SU-DHL-6 (cell line): ENCODE measurements around the gene UBE2J2.

ENCODE experiments used
- H2AFZ ChIP-seq: fragments of 200-600 bp; sonication (generic); 2 replicates; pipeline ENCODE4 v1.6.1; 2014; ENCODE audit warnings: low read depth, mild to moderate bottlenecking, moderate library complexity, mixed read lengths, antibody characterized with exemption, low read length; ENCODE audit not compliant: severe bottlenecking
- H3F3A ChIP-seq: fragments of 200-600 bp; shearing (Covaris generic); 2 replicates; pipeline ENCODE4 v1.6.0; 2016; ENCODE audit warnings: antibody characterized with exemption, mild to moderate bottlenecking; ENCODE audit not compliant: insufficient read depth
- H3K27ac ChIP-seq: fragments of 200-600 bp; sonication (generic); 2 replicates; pipeline ENCODE4 v1.5.1; 2016; ENCODE audit warnings: low read depth, mild to moderate bottlenecking, low read length, moderate library complexity, mixed read lengths
- H3K27me3 ChIP-seq: fragments of 200-600 bp; sonication (generic), shearing (Covaris generic); 2 replicates; pipeline ENCODE4 v1.6.0; 2014; ENCODE audit warnings: mild to moderate bottlenecking, low read length
- H3K36me3 ChIP-seq: fragments of 200-600 bp; sonication (generic); 2 replicates; pipeline ENCODE4 v1.6.1; 2014; ENCODE audit warnings: mild to moderate bottlenecking, low read length, mixed read lengths
- H3K4me2 ChIP-seq: fragments of 300-600, 200-600 bp; shearing (Covaris generic), sonication (generic); 2 replicates; pipeline ENCODE4 v1.6.0; 2014; ENCODE audit warnings: low read length, low read depth, mild to moderate bottlenecking; ENCODE audit not compliant: poor library complexity, severe bottlenecking
- H3K4me3 ChIP-seq: fragments of 200-600 bp; sonication (generic); 2 replicates; pipeline ENCODE4 v1.5.1; 2014; ENCODE audit warnings: antibody characterized with exemption, low read length, mild to moderate bottlenecking, mixed read lengths; ENCODE audit not compliant: insufficient read depth, poor library complexity, severe bottlenecking
- H3K79me2 ChIP-seq: fragments of 200-600 bp; sonication (generic); 2 replicates; pipeline ENCODE4 v1.6.1; 2014; ENCODE audit warnings: mild to moderate bottlenecking, low read length, moderate library complexity; ENCODE audit not compliant: insufficient read depth
- H3K9ac ChIP-seq: fragments of 200-600 bp; sonication (generic); 2 replicates; pipeline ENCODE4 v1.7.0; 2014; ENCODE audit warnings: mild to moderate bottlenecking, low read length
- H3K9me2 ChIP-seq: fragments of 200-600 bp; sonication (generic); replicated peaks from 2 replicates; pipeline ENCODE4 v1.6.1; 2014; ENCODE audit warnings: low read length; ENCODE audit not compliant: insufficient read depth
- H3K9me3 ChIP-seq: fragments of 200-600 bp; sonication (generic); 2 replicates; pipeline ENCODE4 v1.6.1; 2014; ENCODE audit warnings: low read length, mixed read lengths; ENCODE audit not compliant: insufficient read depth
- H4K20me1 ChIP-seq: fragments of 200-600 bp; sonication (generic); 2 replicates; pipeline ENCODE4 v1.6.1; 2014; ENCODE audit warnings: low read depth, mild to moderate bottlenecking, antibody characterized with exemption, low read length, moderate library complexity, mixed read lengths
- CTCF ChIP-seq: fragments of 200-600 bp; sonication (generic); IDR thresholded peaks from one replicate; pipeline ENCODE4 v1.5.1; 2017; ENCODE audit warnings: antibody characterized with exemption, mild to moderate bottlenecking, low read length, moderate library complexity; ENCODE audit not compliant: insufficient read depth, poor library complexity, severe bottlenecking
- EZH2phosphoT487 ChIP-seq: fragments of 200-600 bp; sonication (generic), shearing (Covaris generic); conservative IDR thresholded peaks from 2 replicates; pipeline ENCODE4 v1.6.1; 2018; ENCODE audit warnings: mild to moderate bottlenecking, antibody characterized with exemption, low read length, moderate library complexity, mixed read lengths

The UBE2J2 gene

GRCh38 chr1:1240822-1241587 is 32.6 kb downstream of the UBE2J2 start:
- Histone ChIP-seq H3K4me3 (no peak overlapping the region), H3K27ac (no peak overlapping the region), H3K4me2 (no peak overlapping the region)

GRCh38 chr1:1240348-1240732 is 33.3 kb downstream of the UBE2J2 start:
- Histone ChIP-seq H3K4me2 (no peak overlapping the region), H4K20me1 (no peaks in the 10 kb centered on the region)
- TF ChIP-seq EZH2phosphoT487 (no peak), CTCF (no peak)

More at GRCh38 chr1:1240822-1241587, 32.6 kb downstream of the UBE2J2 start:
- Histone ChIP-seq H2AFZ (no peak overlapping the region), H3F3A (no peaks in the 10 kb centered on the region), H3K79me2 (no peaks in the 10 kb centered on the region), H3K27me3 (no peaks in the 10 kb centered on the region), H3K36me3 (no peaks in the 10 kb centered on the region), H4K20me1 (no peaks in the 10 kb centered on the region), H3K9ac (no peak overlapping the region), H3K9me3 (no peaks in the 10 kb centered on the region), H3K9me2 (no peaks in the 10 kb centered on the region)
- TF ChIP-seq CTCF = no peak
- no peak for TF ChIP-seq EZH2phosphoT487

GRCh38 chr1:1239614-1240347 is 33.9 kb downstream of the UBE2J2 start:
- Histone ChIP-seq H3K36me3 (no peaks in the 10 kb centered on the region), H3K9me3 (no peaks in the 10 kb centered on the region), H3K9ac (no peak overlapping the region), H3K4me2 (no peak overlapping the region), H2AFZ (no peak overlapping the region), H3K9me2 (no peaks in the 10 kb centered on the region), H3K4me3 (no peak overlapping the region), H4K20me1 (no peaks in the 10 kb centered on the region), H3K27me3 (no peaks in the 10 kb centered on the region), H3K79me2 (no peaks in the 10 kb centered on the region), H3F3A (no peaks in the 10 kb centered on the region), H3K27ac (no peak overlapping the region)
- TF ChIP-seq EZH2phosphoT487 = no peak
- no peak for TF ChIP-seq CTCF

More at GRCh38 chr1:1240348-1240732, 33.3 kb downstream of the UBE2J2 start:
- H3K9me2 ChIP-seq = no peaks in the 10 kb centered on the region
- no peaks in the 10 kb centered on the region for H3K79me2 ChIP-seq
- no peaks in the 10 kb centered on the region for H3K27me3 ChIP-seq
- no peaks in the 10 kb centered on the region for H3K36me3 ChIP-seq
- H3F3A ChIP-seq = no peaks in the 10 kb centered on the region
- H2AFZ ChIP-seq = no peak overlapping the region
- H3K9ac ChIP-seq = no peak overlapping the region
- H3K9me3 ChIP-seq = no peaks in the 10 kb centered on the region
- no peak overlapping the region for H3K4me3 ChIP-seq
- no peak overlapping the region for H3K27ac ChIP-seq
